Loucy (cell line): ENCODE data around the gene HEPACAM2.

Source experiments
- CTCF ChIP-seq: fragments of 200-600 bp; sonication (generic); conservative IDR thresholded peaks from 2 replicates; pipeline ENCODE4 v1.5.1; 2014; ENCODE audit warnings: mild to moderate bottlenecking, antibody characterized with exemption, low read length
- EZH2phosphoT487 ChIP-seq: fragments of 200-600 bp; IDR thresholded peaks from 2 replicates; pipeline ENCODE4 v1.6.1; 2018; ENCODE audit warnings: antibody characterized with exemption, mild to moderate bottlenecking, moderate library complexity, borderline replicate concordance

GRCh38 chr7:93212881-93213280, 13.4 kb downstream of the HEPACAM2 start:
- no peak for TF ChIP-seq CTCF
- TF ChIP-seq EZH2phosphoT487, result no peak
